ENCODE results near the gene TNRC6A. TPM values are rescaled to one million over a fixed set of nuclear protein-coding genes. Genes with fewer than 3 reads are reported as not detected.

Gene TNRC6A
- total RNA-seq, 1 experiment from 2014 or later: 72.4 TPM

GRCh38 chr16:24826096-24826690 is 96.7 kb downstream of the TNRC6A start:
- Histone ChIP-seq H3K9me3 (ENCODE audit: low read length) (no peaks in the 10 kb centered on the region), H2AFZ (ENCODE audit: low read length) (no peak overlapping the region), H3K4me1 (ENCODE audit: low read length) (no peaks in the 10 kb centered on the region), H3K36me3 (ENCODE audit: insufficient read depth, low read length) (peaks cover 19% of the 10 kb centered on the region), H3K27ac (ENCODE audit: low read length) (no peak overlapping the region), H4K20me1 (ENCODE audit: insufficient read depth, low read depth, low read length) (no peaks in the 10 kb centered on the region), H3K9ac (ENCODE audit: low read length) (no peak overlapping the region), H3K79me2 (ENCODE audit: low read length) (no peaks in the 10 kb centered on the region), H3K4me3 (ENCODE audit: low read length) (no peak overlapping the region), H3K4me2 (ENCODE audit: low read depth, low read length, poor library complexity, severe bottlenecking) (no peak overlapping the region), H3K9me2 (replicated peaks; ENCODE audit: insufficient read depth, low read length) (no peaks in the 10 kb centered on the region), H3K27me3 (ENCODE audit: low read length) (no peaks in the 10 kb centered on the region)
- no peak for DNase-seq

- H3K27ac ChIP-seq (ENCODE audit: low read length): no peak overlapping the region
- H3K4me1 ChIP-seq (ENCODE audit: low read length): no peaks in the 10 kb centered on the region
- H3K27me3 ChIP-seq (ENCODE audit: low read length): no peaks in the 10 kb centered on the region
- no peak overlapping the region for H2AFZ ChIP-seq (ENCODE audit: low read length)
- H4K20me1 ChIP-seq (ENCODE audit: insufficient read depth, low read depth, low read length): no peaks in the 10 kb centered on the region
- no peaks in the 10 kb centered on the region for H3K9me2 ChIP-seq (replicated peaks; ENCODE audit: insufficient read depth, low read length)
- no peak for DNase-seq
- no peak overlapping the region for H3K4me2 ChIP-seq (ENCODE audit: low read depth, low read length, poor library complexity, severe bottlenecking)
- H3K79me2 ChIP-seq (ENCODE audit: low read length): no peaks in the 10 kb centered on the region
- H3K36me3 ChIP-seq (ENCODE audit: insufficient read depth, low read length): peaks cover 19% of the 10 kb centered on the region
- H3K9me3 ChIP-seq (ENCODE audit: low read length): no peaks in the 10 kb centered on the region
- no peak overlapping the region for H3K4me3 ChIP-seq (ENCODE audit: low read length)
- no peak overlapping the region for H3K9ac ChIP-seq (ENCODE audit: low read length)
Observed at GRCh38 chr16:24826817-24827566, 97.5 kb downstream of the TNRC6A start.

- Histone ChIP-seq H2AFZ (ENCODE audit: low read length) (no peak overlapping the region), H3K36me3 (ENCODE audit: insufficient read depth, low read length) (peaks cover 19% of the 10 kb centered on the region), H3K79me2 (ENCODE audit: low read length) (no peaks in the 10 kb centered on the region), H3K9ac (ENCODE audit: low read length) (no peak overlapping the region), H3K27me3 (ENCODE audit: low read length) (no peaks in the 10 kb centered on the region), H3K9me2 (replicated peaks; ENCODE audit: insufficient read depth, low read length) (no peaks in the 10 kb centered on the region), H3K9me3 (ENCODE audit: low read length) (no peaks in the 10 kb centered on the region), H3K27ac (ENCODE audit: low read length) (no peak overlapping the region), H3K4me2 (ENCODE audit: low read depth, low read length, poor library complexity, severe bottlenecking) (no peak overlapping the region), H4K20me1 (ENCODE audit: insufficient read depth, low read depth, low read length) (no peaks in the 10 kb centered on the region), H3K4me3 (ENCODE audit: low read length) (no peak overlapping the region), H3K4me1 (ENCODE audit: low read length) (no peaks in the 10 kb centered on the region)
- DNase-seq: no peak
Observed at GRCh38 chr16:24829153-24829552, 99.7 kb downstream of the TNRC6A start.

GRCh38 chr16:24833352-24833751 is 103.9 kb downstream of the TNRC6A start:
- Histone ChIP-seq H3K9ac (ENCODE audit: low read length) (no peak overlapping the region), H4K20me1 (ENCODE audit: insufficient read depth, low read depth, low read length) (no peaks in the 10 kb centered on the region), H3K4me1 (ENCODE audit: low read length) (no peaks in the 10 kb centered on the region), H3K9me3 (ENCODE audit: low read length) (no peaks in the 10 kb centered on the region), H3K9me2 (replicated peaks; ENCODE audit: insufficient read depth, low read length) (no peaks in the 10 kb centered on the region), H3K79me2 (ENCODE audit: low read length) (no peaks in the 10 kb centered on the region), H3K27ac (ENCODE audit: low read length) (no peak overlapping the region), H2AFZ (ENCODE audit: low read length) (no peak overlapping the region), H3K4me3 (ENCODE audit: low read length) (no peak overlapping the region), H3K36me3 (ENCODE audit: insufficient read depth, low read length) (no peaks in the 10 kb centered on the region), H3K27me3 (ENCODE audit: low read length) (no peaks in the 10 kb centered on the region), H3K4me2 (ENCODE audit: low read depth, low read length, poor library complexity, severe bottlenecking) (no peak overlapping the region)
- no peak for DNase-seq

- Histone ChIP-seq H3K4me2 (ENCODE audit: low read depth, low read length, poor library complexity, severe bottlenecking) (no peak overlapping the region), H3K27ac (ENCODE audit: low read length) (no peak overlapping the region), H3K36me3 (ENCODE audit: insufficient read depth, low read length) (no peaks in the 10 kb centered on the region), H2AFZ (ENCODE audit: low read length) (no peak overlapping the region), H3K4me3 (ENCODE audit: low read length) (no peak overlapping the region), H4K20me1 (ENCODE audit: insufficient read depth, low read depth, low read length) (no peaks in the 10 kb centered on the region), H3K27me3 (ENCODE audit: low read length) (no peaks in the 10 kb centered on the region), H3K9me3 (ENCODE audit: low read length) (no peaks in the 10 kb centered on the region), H3K9me2 (replicated peaks; ENCODE audit: insufficient read depth, low read length) (no peaks in the 10 kb centered on the region), H3K4me1 (ENCODE audit: low read length) (no peaks in the 10 kb centered on the region), H3K79me2 (ENCODE audit: low read length) (no peaks in the 10 kb centered on the region), H3K9ac (ENCODE audit: low read length) (no peak overlapping the region)
- DNase-seq: peak; percentile 64
Observed at GRCh38 chr16:24834459-24835335, 105.2 kb downstream of the TNRC6A start.

- Histone ChIP-seq H3K4me1 (ENCODE audit: low read length) (no peaks in the 10 kb centered on the region), H4K20me1 (ENCODE audit: insufficient read depth, low read depth, low read length) (no peaks in the 10 kb centered on the region), H3K27ac (ENCODE audit: low read length) (no peak overlapping the region), H3K9me2 (replicated peaks; ENCODE audit: insufficient read depth, low read length) (no peaks in the 10 kb centered on the region), H3K27me3 (ENCODE audit: low read length) (no peaks in the 10 kb centered on the region), H3K9ac (ENCODE audit: low read length) (no peak overlapping the region), H3K36me3 (ENCODE audit: insufficient read depth, low read length) (no peaks in the 10 kb centered on the region), H3K79me2 (ENCODE audit: low read length) (no peaks in the 10 kb centered on the region), H3K4me3 (ENCODE audit: low read length) (no peak overlapping the region), H3K4me2 (ENCODE audit: low read depth, low read length, poor library complexity, severe bottlenecking) (no peak overlapping the region), H3K9me3 (ENCODE audit: low read length) (no peaks in the 10 kb centered on the region), H2AFZ (ENCODE audit: low read length) (no peak overlapping the region)
- DNase-seq: no peak
Observed at GRCh38 chr16:24836836-24837235, 107.4 kb downstream of the TNRC6A start.

GRCh38 chr16:24837969-24838368 is 108.5 kb downstream of the TNRC6A start:
- Histone ChIP-seq H3K9me3 (ENCODE audit: low read length) (no peaks in the 10 kb centered on the region), H2AFZ (ENCODE audit: low read length) (no peak overlapping the region), H3K36me3 (ENCODE audit: insufficient read depth, low read length) (no peaks in the 10 kb centered on the region), H3K27me3 (ENCODE audit: low read length) (no peaks in the 10 kb centered on the region), H3K4me1 (ENCODE audit: low read length) (no peaks in the 10 kb centered on the region), H3K4me2 (ENCODE audit: low read depth, low read length, poor library complexity, severe bottlenecking) (no peak overlapping the region), H3K9me2 (replicated peaks; ENCODE audit: insufficient read depth, low read length) (no peaks in the 10 kb centered on the region), H4K20me1 (ENCODE audit: insufficient read depth, low read depth, low read length) (no peaks in the 10 kb centered on the region), H3K4me3 (ENCODE audit: low read length) (no peak overlapping the region), H3K9ac (ENCODE audit: low read length) (no peak overlapping the region), H3K27ac (ENCODE audit: low read length) (no peak overlapping the region), H3K79me2 (ENCODE audit: low read length) (no peaks in the 10 kb centered on the region)
- no peak for DNase-seq

Measured in Karpas-422 (cell line).